IMR-90 (cell line): Measurements from ENCODE around the gene CLIC5. TPM values are rescaled to one million over a fixed set of nuclear protein-coding genes. Genes with fewer than 3 reads are reported as not detected.

Experiments used
- ATAC-seq: fragments of 200-7000 bp; cut with Tn5 transposase; 2 replicates; pipeline ENCODE4 v1.9.1; 2020; ENCODE audit warnings: low read depth, mild to moderate bottlenecking, moderate library complexity
- BruUV-seq: library from RNA; stranded (reverse); fragments of 400-500 nt; replicated peaks from 2 replicates; lab custom pipeline; 2021; lab: Mats Ljungman, UMichigan
- CTCF ChIA-PET: fragments of 300-600 bp; formaldehyde crosslinking; extraction: SDS; loops from one replicate; lab custom pipeline; 2021; ENCODE audit warnings: antibody characterized with exemption; lab: Yijun Ruan, JAX
- POLR2A ChIA-PET: fragments of 300-600 bp; sonication (Branson Sonifier 250); formaldehyde crosslinking; loops from one replicate; lab custom pipeline; 2022; ENCODE audit warnings: antibody characterized with exemption; ENCODE audit not compliant: unreplicated experiment; lab: Charles Lee
- DNase-seq: peaks from one replicate; pipeline ENCODE4 v3.0.0; 2013
- H2AFZ ChIP-seq: replicated peaks from 2 replicates; pipeline ENCODE3; 2013; ENCODE audit warnings: low read length, mild to moderate bottlenecking; ENCODE audit not compliant: poor library complexity
- H2AK5ac ChIP-seq: 2 replicates; pipeline ENCODE4 v1.6.1; 2013; ENCODE audit warnings: low read depth, low read length, inconsistent platforms
- H2AK9ac ChIP-seq: replicated peaks from 2 replicates; pipeline ENCODE3; 2013; ENCODE audit warnings: mild to moderate bottlenecking, low read depth, low read length, moderate library complexity; ENCODE audit not compliant: poor library complexity
- H2BK120ac ChIP-seq: 2 replicates; pipeline ENCODE4 v1.6.1; 2013; ENCODE audit warnings: low read depth, low read length, inconsistent platforms
- H2BK15ac ChIP-seq: 3 replicates; pipeline ENCODE4 v1.6.1; 2013; ENCODE audit warnings: low read depth, low read length, inconsistent platforms
- H2BK20ac ChIP-seq: 2 replicates; pipeline ENCODE4 v1.6.1; 2013; ENCODE audit warnings: low read depth, mild to moderate bottlenecking, inconsistent platforms, low read length, moderate library complexity
- H2BK5ac ChIP-seq: 2 replicates; pipeline ENCODE4 v1.6.1; 2013; ENCODE audit warnings: mild to moderate bottlenecking, low read depth, low read length, inconsistent platforms; ENCODE audit not compliant: poor library complexity, severe bottlenecking
- H3K14ac ChIP-seq: replicated peaks from 2 replicates; pipeline ENCODE4 v1.6.1; 2013; ENCODE audit warnings: low read depth, low read length, inconsistent platforms
- H3K18ac ChIP-seq: 2 replicates; pipeline ENCODE4 v1.6.1; 2013; ENCODE audit warnings: low read depth, low read length, control low read depth
- H3K23ac ChIP-seq: 2 replicates; pipeline ENCODE4 v1.6.1; 2013; ENCODE audit warnings: low read depth, low read length, inconsistent platforms
- H3K27ac ChIP-seq: 2 replicates; pipeline ENCODE4 v1.5.1; 2013; ENCODE audit warnings: mild to moderate bottlenecking, control low read depth, low read length; ENCODE audit not compliant: insufficient read depth
- H3K27me3 ChIP-seq: 2 replicates; pipeline ENCODE4 v1.6.1; 2013; ENCODE audit warnings: low read length; ENCODE audit not compliant: control insufficient read depth, insufficient read depth
- H3K36me3 ChIP-seq: 2 replicates; pipeline ENCODE4 v1.6.1; 2013; ENCODE audit warnings: low read length, mixed read lengths; ENCODE audit not compliant: control insufficient read depth, insufficient read depth
- H3K4ac ChIP-seq: 2 replicates; pipeline ENCODE4 v1.6.1; 2013; ENCODE audit warnings: low read depth, low read length, inconsistent platforms
- H3K4me1 ChIP-seq: 2 replicates; pipeline ENCODE4 v1.6.1; 2013; ENCODE audit warnings: low read length, mixed read lengths; ENCODE audit not compliant: control insufficient read depth, insufficient read depth
- H3K4me2 ChIP-seq: 2 replicates; pipeline ENCODE4 v1.6.1; 2013; ENCODE audit warnings: low read depth, mild to moderate bottlenecking, control low read depth, low read length, moderate library complexity
- H3K4me3 ChIP-seq: 2 replicates; pipeline ENCODE4 v1.5.1; 2013; ENCODE audit warnings: low read depth, mild to moderate bottlenecking, control low read depth, low read length, moderate library complexity; ENCODE audit not compliant: insufficient read depth
- H3K56ac ChIP-seq: 2 replicates; pipeline ENCODE4 v1.6.1; 2013; ENCODE audit warnings: low read length, inconsistent platforms; ENCODE audit not compliant: insufficient read depth; ENCODE audit errors: extremely low read depth
- H3K79me1 ChIP-seq, 2 experiments: 2 replicates each; pipeline ENCODE4 v1.6.1; 2013; ENCODE audit warnings: low read length in 2 of 2, inconsistent platforms in 1 of 2, low read depth in 1 of 2
- H3K9ac ChIP-seq: 2 replicates; pipeline ENCODE4 v1.6.1; 2013; ENCODE audit warnings: low read depth, low read length, control low read depth
- H3K9me1 ChIP-seq: 2 replicates; pipeline ENCODE4 v1.6.1; 2013; ENCODE audit warnings: low read length, inconsistent platforms; ENCODE audit not compliant: insufficient read depth
- H3K9me3 ChIP-seq: 2 replicates; pipeline ENCODE4 v1.6.1; 2013; ENCODE audit warnings: low read length; ENCODE audit not compliant: control insufficient read depth, insufficient read depth
- H4K20me1 ChIP-seq: 2 replicates; pipeline ENCODE4 v1.6.1; 2013; ENCODE audit warnings: low read length, inconsistent platforms; ENCODE audit not compliant: insufficient read depth
- H4K5ac ChIP-seq: 2 replicates; pipeline ENCODE4 v1.6.1; 2013; ENCODE audit warnings: mild to moderate bottlenecking, low read depth, low read length, control low read depth
- H4K8ac ChIP-seq, 2 experiments: 2 replicates each; pipeline ENCODE4 v1.6.1; 2013; ENCODE audit warnings: low read depth in 2 of 2, low read length in 2 of 2, control low read depth in 1 of 2, inconsistent platforms in 1 of 2
- H4K91ac ChIP-seq: 2 replicates; pipeline ENCODE4 v1.6.1; 2013; ENCODE audit warnings: low read depth, low read length, inconsistent platforms; ENCODE audit not compliant: insufficient read depth
- BHLHE40 ChIP-seq: fragments of 150-350 bp; IDR thresholded peaks from 2 replicates; pipeline ENCODE4 v1.6.1; 2016; ENCODE audit warnings: mild to moderate bottlenecking, low read depth, low read length
- CHD1 ChIP-seq: IDR thresholded peaks from 2 replicates; pipeline ENCODE4 v1.6.1; 2012; ENCODE audit warnings: low read depth, low read length, improper control_type of control experiment
- CTCF ChIP-seq: conservative IDR thresholded peaks from 2 replicates; pipeline ENCODE4 v1.5.1; 2012; ENCODE audit warnings: mild to moderate bottlenecking, low read depth, low read length, improper control_type of control experiment
- MXI1 ChIP-seq: IDR thresholded peaks from 2 replicates; pipeline ENCODE4 v1.6.1; 2012; ENCODE audit warnings: low read depth, mild to moderate bottlenecking, low read length, moderate library complexity, borderline replicate concordance
- NFE2L2 ChIP-seq: fragments of 150-350 bp; IDR thresholded peaks from 2 replicates; pipeline ENCODE4 v1.6.1; 2016; ENCODE audit warnings: low read depth, mild to moderate bottlenecking, low read length
- RAD21 ChIP-seq: IDR thresholded peaks from 2 replicates; pipeline ENCODE4 v1.6.1; 2012; ENCODE audit warnings: low read length, improper control_type of control experiment
- SMC3 ChIP-seq: fragments of 150-350 bp; IDR thresholded peaks from 2 replicates; pipeline ENCODE4 v1.6.1; 2016; ENCODE audit warnings: low read depth, mild to moderate bottlenecking, antibody characterized with exemption, low read length, moderate library complexity
- USF2 ChIP-seq: fragments of 150-350 bp; IDR thresholded peaks from 2 replicates; pipeline ENCODE4 v1.6.1; 2017; ENCODE audit warnings: mild to moderate bottlenecking, antibody characterized with exemption, low read length, low read depth
- dilution Hi-C: fragments of 300-500 bp; cut with HindIII; formaldehyde crosslinking; loops from one replicate; pipeline ENCODE4 v1.14.3; 2018; ENCODE audit warnings: low sequenced_read_pairs; ENCODE audit not compliant: unreplicated experiment
- in situ Hi-C: fragments of 300-500 bp; cut with MboI; formaldehyde crosslinking; loops from 3 replicates; pipeline ENCODE4 v1.14.3; 2019; ENCODE audit warnings: low sequenced_read_pairs, inconsistent platforms, mixed read lengths
- intact Hi-C: fragments of 100-400 bp; cut with micrococcal nuclease; formaldehyde crosslinking; loops from 2 replicates; pipeline ENCODE4 v1.10.0; 2022
- polyA plus RNA-seq, 3 experiments: library from polyadenylated mRNA; depleted of rRNA; stranded (reverse); fragments of >200 nt; gene quantifications; 2 replicates each; pipeline ENCODE4 v1.2.3, GENCODE V29; 2012; ENCODE audit warnings: low replicate concordance in 1 of 3
- total RNA-seq: library from RNA; depleted of rRNA; stranded (reverse); fragments of >200 nt; gene quantifications from 2 replicates; pipeline ENCODE4 v1.2.3, GENCODE V29; 2012

CLIC5 gene
- total and polyA plus RNA-seq, 2 of the 4 experiments (the other 2 are of a cell fraction) = not detected

GRCh38 chr6:45963896-45964295, 51.8 kb downstream of the CLIC5 start:
- no peak overlapping the region for H3K4me2 ChIP-seq
- no peak overlapping the region for H4K91ac ChIP-seq
- no peak overlapping the region for H2AK9ac ChIP-seq
- POLR2A ChIA-PET = no interaction called here
- no peak overlapping the region for H3K4me3 ChIP-seq
- no peak for DNase-seq
- CTCF ChIA-PET = no interaction called here
- no peak overlapping the region for H2BK15ac ChIP-seq
- H3K14ac ChIP-seq = no peak overlapping the region
- no peak overlapping the region for H4K8ac ChIP-seq
- no peak overlapping the region for H2BK20ac ChIP-seq
- no peaks in the 10 kb centered on the region for H3K9me3 ChIP-seq
- no peaks in the 10 kb centered on the region for H4K20me1 ChIP-seq
- in situ Hi-C loops (no loop called here), intact Hi-C loops (no loop called here), dilution Hi-C loops (no loop called here)
- TF ChIP-seq MXI1 (no peak), BHLHE40 (no peak), USF2 (no peak), CTCF (no peak), CHD1 (no peak), RAD21 (no peak), SMC3 (no peak), NFE2L2 (no peak)
- BruUV-seq = no TSS peak
- H3K9me1 ChIP-seq = no peaks in the 10 kb centered on the region
- no peak overlapping the region for H3K56ac ChIP-seq
- no peak overlapping the region for H3K27ac ChIP-seq
- H3K27me3 ChIP-seq = no peaks in the 10 kb centered on the region; the same call in 1 of the 2 replicates
- H2AK5ac ChIP-seq = no peak overlapping the region
- H2BK5ac ChIP-seq = no peak overlapping the region
- H2AFZ ChIP-seq = no peak overlapping the region
- H3K79me1 ChIP-seq = no peaks in the 10 kb centered on the region
- H3K9ac ChIP-seq = no peak overlapping the region
- no peak overlapping the region for H4K5ac ChIP-seq
- no peak overlapping the region for H3K18ac ChIP-seq
- no peaks in the 10 kb centered on the region for H3K36me3 ChIP-seq
- no peak overlapping the region for H2BK120ac ChIP-seq
- no peak for ATAC-seq
- no peaks in the 10 kb centered on the region for H3K4me1 ChIP-seq
- no peak overlapping the region for H3K4ac ChIP-seq
- no peak overlapping the region for H3K23ac ChIP-seq
